A172 (cell line): ENCODE data around the gene PSAT1. TPM values are rescaled to one million over a fixed set of nuclear protein-coding genes. Genes with fewer than 3 reads are reported as not detected.

ENCODE experiments used
- DNase-seq: peaks from one replicate; pipeline ENCODE4 v3.0.0-alpha.2; 2015; ENCODE audit warnings: low spot score
- total RNA-seq: library from RNA; depleted of rRNA; stranded (reverse); fragments of >200 nt; shearing (Covaris generic); gene quantifications from 2 replicates; pipeline ENCODE4 v1.2.3, GENCODE V29; 2014

The PSAT1 gene
- total RNA-seq, 1 experiment from 2014 or later = 182 TPM

DNA sequence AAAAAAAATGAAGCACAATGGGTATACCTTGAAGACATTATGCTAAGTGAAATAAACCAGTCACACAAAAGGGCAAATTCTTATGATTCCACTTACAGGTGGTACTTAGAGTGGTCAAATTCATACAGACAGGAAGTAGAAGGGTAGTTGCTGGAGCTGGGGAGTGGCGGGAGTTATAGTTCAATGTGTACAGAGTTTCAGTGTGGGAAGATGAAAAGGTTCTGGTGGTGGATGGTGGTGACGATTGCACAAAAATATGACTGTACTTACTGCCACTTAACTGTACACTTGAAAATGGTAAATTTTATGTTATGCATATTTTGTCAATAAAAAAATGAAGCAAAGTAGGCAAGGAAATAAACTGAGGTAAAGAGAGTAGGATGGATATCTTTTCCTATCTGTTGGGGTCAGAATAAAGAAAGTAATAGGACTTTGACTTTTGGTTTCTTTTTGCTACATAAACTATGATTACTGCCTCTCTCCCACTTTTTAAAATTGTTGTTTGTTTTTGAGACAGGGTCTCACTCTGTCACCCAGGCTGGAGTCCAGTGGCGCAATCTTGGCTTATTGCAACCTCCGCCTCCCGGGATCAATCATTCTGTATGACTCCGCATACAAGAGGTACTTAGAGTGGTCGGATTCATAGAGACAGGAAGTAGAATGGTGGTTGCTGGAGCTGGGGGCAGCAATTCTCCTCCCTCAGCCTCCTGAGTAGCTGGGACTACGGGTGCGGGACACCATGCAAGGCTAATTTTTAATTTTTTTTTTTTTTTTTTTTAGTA, 4.0 kb upstream of the PSAT1 start:
- DNase-seq = no peak

- no peak for DNase-seq
Observed at GRCh38 chr9:78294290-78295176, 2.4 kb upstream of the PSAT1 start.

DNA sequence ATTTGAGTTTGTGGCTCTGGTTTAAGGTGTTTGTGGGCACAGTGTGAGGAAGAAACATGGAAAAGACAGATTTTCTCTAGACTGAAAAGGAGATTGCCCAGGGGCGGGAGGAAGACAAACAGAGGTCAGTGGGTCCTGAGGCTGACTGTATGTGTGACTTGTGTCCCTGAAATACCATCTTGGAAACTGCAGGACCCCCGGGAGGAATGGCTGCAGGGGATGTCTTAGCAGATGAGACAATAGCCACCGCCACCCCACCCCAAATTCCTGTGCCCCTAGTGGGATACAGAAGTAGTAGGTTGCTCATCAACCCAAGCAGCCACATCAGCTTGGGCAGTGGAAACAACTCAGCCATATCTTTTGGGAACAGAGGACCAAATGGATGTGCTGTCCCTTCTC, 1.7 kb upstream of the PSAT1 start:
- DNase-seq = no peak

DNA sequence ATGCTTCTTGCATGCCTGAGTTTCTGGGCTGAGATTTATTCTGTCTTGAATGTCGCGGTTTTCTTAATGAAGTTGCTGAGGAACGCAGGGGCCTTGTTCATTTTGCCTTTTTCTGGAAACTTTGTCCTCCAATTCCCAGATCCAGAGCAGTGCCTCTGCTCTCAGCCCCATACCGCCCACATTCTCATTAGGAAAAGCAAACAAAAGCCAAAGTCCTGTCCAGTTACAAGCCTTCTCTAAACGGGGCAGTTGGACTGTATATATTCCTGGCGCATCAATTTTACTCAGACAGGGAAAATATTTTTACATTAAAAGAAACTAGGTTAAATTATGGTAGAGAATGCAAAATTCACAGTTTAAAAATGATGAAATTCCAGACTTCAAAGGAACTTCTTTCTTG, 1.2 kb upstream of the PSAT1 start:
- DNase-seq = no peak

DNA sequence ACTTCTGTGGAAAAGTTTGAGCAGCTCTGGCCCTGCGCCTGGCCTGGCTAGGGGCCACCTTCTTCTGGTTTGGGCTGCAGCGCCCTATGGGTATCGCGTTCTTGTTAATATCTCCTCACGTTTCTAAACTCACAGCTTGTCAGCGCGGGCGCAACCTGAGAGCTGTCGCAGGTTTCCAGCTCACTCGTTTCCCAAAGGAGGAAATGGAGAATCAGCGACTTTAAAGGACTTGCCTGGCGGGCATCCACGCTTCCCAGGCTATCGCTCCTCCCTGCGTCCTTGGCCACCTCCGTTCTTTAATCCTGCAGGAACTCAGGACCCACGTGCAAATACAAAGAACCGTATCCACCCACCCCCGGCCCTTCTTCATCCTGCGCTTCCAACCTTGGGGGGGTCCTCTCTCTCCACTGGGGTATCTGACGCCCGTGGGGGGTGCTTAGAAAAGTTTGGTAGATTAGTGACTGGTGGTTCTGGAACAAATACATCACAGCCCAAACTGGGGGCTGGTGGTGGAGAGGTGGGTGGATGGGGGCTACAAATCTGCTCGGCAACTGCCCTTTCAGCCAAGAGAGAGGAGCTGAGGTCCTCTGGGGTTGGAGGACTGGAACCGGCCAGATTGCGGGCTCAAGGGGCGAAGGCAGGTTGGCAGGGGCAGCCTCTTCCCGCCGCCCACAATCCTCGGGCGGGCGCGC, 578 bp upstream of the PSAT1 start:
- peak; percentile 47 for DNase-seq

GRCh38 chr9:78297672-78297961, 692 bp downstream of the PSAT1 start:
- peak; percentile 45 for DNase-seq

DNA sequence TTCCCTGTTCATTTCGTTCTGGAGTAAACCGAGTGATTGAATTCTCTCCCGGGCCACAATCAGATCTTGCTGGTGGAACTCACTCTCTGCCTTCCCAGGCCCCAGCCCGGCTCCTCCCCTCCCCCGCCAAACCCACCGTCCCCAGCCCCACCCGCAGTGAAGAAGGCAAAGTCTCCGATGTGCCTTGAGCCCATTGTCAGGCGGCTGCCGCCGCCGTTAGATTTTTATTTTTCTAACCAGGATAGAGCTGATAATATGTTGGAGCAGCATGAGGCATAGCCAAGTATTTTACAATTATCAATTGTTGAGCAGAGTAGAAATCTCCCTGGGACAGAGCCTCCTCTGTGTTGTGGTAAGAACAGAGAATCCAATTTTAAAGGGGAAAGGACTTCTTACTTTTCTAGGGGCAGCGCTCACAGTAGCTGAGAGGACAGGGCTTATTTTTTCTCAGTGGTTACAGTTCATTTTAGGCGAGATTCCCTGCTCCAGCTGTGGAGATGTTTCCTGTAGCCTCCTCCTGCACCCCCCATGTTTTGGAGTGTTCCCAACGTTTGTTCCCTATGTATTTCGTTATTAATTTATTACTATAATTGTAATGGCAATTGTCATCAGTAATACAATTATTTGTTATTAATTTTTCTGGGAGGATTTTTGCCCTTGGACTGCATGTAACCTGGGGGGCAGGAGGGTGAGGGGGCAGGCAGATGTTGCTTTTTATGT, 1.3 kb downstream of the PSAT1 start:
- DNase-seq = no peak

DNA sequence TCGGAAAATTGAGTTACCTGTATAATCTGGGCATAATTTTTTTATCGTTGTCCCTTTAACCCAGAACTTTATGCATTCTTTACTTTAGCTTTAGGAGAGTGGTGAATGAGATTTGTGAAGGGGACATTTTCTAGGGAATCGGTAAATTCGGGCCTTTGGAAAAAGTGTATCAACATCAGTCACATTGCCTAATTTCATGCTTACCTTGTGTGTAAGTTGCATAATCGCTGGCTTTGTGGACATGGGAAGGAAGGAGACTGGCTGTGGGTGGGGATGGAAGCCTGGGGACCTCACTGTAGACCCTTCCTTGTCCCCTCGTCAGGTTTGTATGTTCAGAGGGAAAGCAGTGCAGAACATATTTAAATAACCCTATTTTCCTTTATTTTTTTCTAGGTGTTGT, 3.3 kb downstream of the PSAT1 start:
- DNase-seq = no peak

- DNase-seq = no peak
Observed at GRCh38 chr9:78301466-78301865, 4.5 kb downstream of the PSAT1 start.

DNA sequence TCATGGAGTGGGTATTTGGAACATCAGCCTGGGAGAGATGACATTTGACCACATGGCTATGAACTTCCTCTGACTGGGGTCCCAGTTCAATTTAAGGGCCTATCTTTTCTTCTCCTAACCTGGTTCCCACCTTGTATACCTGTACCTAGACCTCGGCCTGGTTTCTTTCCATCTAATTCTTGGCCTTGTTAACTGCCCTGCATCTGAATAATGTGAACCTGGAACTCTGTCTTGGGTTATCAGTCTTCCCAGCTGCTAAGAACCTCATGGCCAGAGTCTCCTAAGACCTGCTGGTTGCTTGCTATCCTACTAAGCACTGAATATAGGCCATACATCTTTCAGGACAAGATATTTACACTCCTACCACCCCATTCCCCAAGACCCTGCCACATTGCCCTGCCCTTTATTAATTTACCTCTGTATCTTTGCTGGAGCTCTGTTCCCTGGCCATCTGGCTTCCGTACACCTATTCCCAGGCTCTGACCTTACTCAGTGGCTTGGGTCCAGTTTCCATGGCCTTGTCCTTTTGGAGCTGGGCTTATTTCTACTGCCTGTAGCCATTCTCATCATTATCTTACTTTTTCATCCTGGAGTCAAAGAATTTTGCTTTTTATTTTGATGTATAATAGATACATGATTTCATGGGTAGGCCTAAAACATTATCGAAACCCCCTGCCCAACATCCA, 6.6 kb downstream of the PSAT1 start:
- DNase-seq = no peak

GRCh38 chr9:78304357-78304756, 7.4 kb downstream of the PSAT1 start:
- DNase-seq = no peak

GRCh38 chr9:78306222-78307076, 9.5 kb downstream of the PSAT1 start:
- DNase-seq = no peak

DNA sequence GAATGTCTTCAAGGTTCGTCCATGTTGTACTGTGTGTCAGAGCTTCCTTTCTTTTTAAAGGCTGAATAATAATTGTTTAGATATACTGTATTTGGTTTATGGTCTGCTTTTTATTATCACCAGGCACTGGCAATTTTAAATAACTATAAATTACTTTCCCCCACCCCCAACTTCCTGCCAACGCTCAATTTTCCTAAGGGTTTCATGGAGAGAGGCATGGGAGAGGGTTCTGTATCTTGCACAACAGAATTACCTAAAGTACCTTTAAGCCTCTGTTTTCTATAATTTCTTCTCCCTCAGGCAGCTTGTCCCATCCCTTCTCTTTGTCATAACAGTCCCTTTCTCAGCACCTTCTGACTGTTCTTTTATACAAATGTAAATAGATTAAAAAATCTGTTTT, 10.4 kb downstream of the PSAT1 start:
- DNase-seq = no peak

- DNase-seq = no peak
Observed at GRCh38 chr9:78309066-78309465, 12.1 kb downstream of the PSAT1 start.

- no peak for DNase-seq
Observed at GRCh38 chr9:78311075-78311474, 14.2 kb downstream of the PSAT1 start.

- DNase-seq = no peak
Observed at GRCh38 chr9:78311886-78312524, 15.1 kb downstream of the PSAT1 start.

DNA sequence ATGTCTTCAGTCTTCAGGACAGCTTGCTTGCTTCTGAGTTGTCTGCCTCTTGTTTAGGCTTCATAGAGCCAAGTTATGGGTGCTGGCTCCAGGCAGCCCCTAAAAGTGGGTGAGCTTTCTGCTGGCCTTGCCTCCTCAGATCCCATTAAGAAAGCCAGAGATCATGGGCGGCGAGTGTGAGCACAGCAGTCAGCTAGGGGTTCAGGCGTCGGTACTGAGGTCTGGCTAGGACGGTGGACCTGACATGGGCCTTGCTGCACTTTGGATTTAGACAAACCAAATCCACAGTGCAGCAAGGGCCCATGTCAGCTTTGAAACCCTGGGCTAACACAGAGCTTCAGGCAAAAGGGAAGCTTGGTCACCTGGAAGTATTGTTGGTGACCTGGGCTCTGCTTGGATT, 17.6 kb downstream of the PSAT1 start:
- DNase-seq = no peak

DNA sequence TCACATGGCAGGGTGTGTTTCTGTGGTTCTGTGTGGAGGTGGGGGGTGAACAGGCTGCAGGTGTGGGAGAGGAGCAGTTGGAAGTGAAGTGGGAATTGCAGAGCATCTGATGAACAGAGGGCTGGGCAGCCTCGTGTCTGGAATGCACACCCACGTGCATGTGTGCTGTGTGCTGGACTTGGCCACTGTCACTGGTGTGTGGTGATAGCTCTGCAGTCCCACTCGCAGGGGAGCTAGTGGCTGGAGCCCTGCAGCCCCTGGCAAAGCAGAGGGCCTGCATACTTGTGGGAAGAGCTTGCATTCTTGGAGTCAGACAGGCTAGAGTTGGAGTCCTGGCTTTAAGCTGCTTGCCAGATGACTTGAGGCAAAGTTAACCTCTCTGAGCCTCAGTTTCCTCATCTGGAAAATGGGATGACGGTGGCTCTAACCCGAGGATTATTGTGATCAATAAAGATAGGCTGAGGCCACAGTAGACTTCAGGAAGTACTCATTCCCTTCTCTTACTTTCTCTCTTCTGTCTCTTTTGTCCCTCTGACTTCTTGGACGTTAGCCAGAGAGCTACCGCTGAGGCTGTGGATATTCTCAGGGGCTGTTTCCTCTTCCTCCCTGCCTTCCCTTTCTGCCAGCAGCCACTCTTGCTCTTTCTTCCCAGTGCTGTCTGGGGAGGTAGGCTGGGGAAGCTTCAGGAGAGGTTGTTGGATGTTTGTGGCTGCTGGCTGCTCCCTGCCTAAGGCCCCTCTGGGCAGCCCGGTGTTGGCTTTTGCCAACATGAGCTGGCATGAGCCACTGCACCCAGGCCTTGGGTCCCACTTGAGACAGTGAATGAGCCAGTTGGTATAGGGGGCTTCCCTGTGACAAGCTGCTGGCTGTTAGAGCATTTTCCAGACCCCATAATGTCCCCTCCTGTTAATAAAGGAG, 18.3 kb downstream of the PSAT1 start:
- DNase-seq = no peak
